GM12878 (cell line): ENCODE measurements around the gene C4orf17. TPM values are rescaled to one million over a fixed set of nuclear protein-coding genes. Genes with fewer than 3 reads are reported as not detected.

Experiments used
- ATAC-seq: fragments of 200-7000 bp; cut with Tn5 transposase; 3 replicates; pipeline ENCODE4 v1.9.1; 2020; ENCODE audit warnings: mild to moderate bottlenecking, moderate library complexity
- BruUV-seq: library from RNA; stranded (reverse); fragments of 400-500 nt; replicated peaks from 2 replicates; lab custom pipeline; 2021; lab: Mats Ljungman, UMichigan
- CTCF ChIA-PET: fragments of 300-600 bp; sonication (Branson Sonifier 250); formaldehyde crosslinking; extraction: SDS; loops from one replicate; lab custom pipeline; 2021; ENCODE audit warnings: inconsistent platforms; lab: Yijun Ruan, JAX
- POLR2A ChIA-PET: fragments of 350-600 bp; formaldehyde crosslinking; extraction: SDS; loops from one replicate; lab custom pipeline; 2021; ENCODE audit warnings: inconsistent platforms; lab: Charles Lee
- RAD21 ChIA-PET: fragments of 300-600 bp; sonication (Branson Sonifier 250); formaldehyde crosslinking; loops from one replicate; lab custom pipeline; 2023; ENCODE audit warnings: antibody characterized with exemption; ENCODE audit not compliant: unreplicated experiment; lab: Charles Lee
- SMC1A ChIA-PET: fragments of 300-600 bp; sonication (Branson Sonifier 250); formaldehyde crosslinking; loops from one replicate; lab custom pipeline; 2023; ENCODE audit not compliant: unreplicated experiment, uncharacterized antibody; lab: Charles Lee
- DNase-seq: peaks from one replicate; pipeline ENCODE4 v3.0.0-alpha.2; 2011; ENCODE audit warnings: low read depth, low spot score
- FAIRE-seq: peaks from 3 replicates; lab custom pipeline; 2011; peaks lifted over from hg19 to GRCh38; lab: Jason Lieb, UNC
- H2AFZ ChIP-seq: 2 replicates; pipeline ENCODE4 v1.6.0; 2011; ENCODE audit warnings: low read depth, low read length, control low read depth; ENCODE audit not compliant: control insufficient read depth
- H3K27ac ChIP-seq: 2 replicates; pipeline ENCODE4 v1.5.1; 2011; ENCODE audit warnings: control low read depth; ENCODE audit not compliant: control insufficient read depth, insufficient read depth
- H3K27me3 ChIP-seq, 2 experiments: replicated peaks in 1 of 2; 2 replicates each; pipeline versions ENCODE4 v1.6.0 to v1.6.1; 2011; ENCODE audit warnings: low read length in 1 of 2; ENCODE audit not compliant: control insufficient read depth in 2 of 2, insufficient read depth in 2 of 2
- H3K36me3 ChIP-seq, 2 experiments: 2 replicates each; pipeline ENCODE4 v1.5.1; 2011; ENCODE audit warnings: low read length in 1 of 2; ENCODE audit not compliant: control insufficient read depth in 2 of 2, insufficient read depth in 2 of 2
- H3K4me1 ChIP-seq: 2 replicates; pipeline ENCODE4 v1.6.1; 2011; ENCODE audit warnings: mild to moderate bottlenecking, low read length, moderate library complexity, mixed read lengths; ENCODE audit not compliant: control insufficient read depth, insufficient read depth
- H3K4me2 ChIP-seq: 2 replicates; pipeline ENCODE4 v1.6.0; 2011; ENCODE audit warnings: control low read depth; ENCODE audit not compliant: control insufficient read depth, insufficient read depth
- H3K4me3 ChIP-seq: fragments of 200-600 bp; sonication (generic); 2 replicates; pipeline ENCODE4 v1.5.1; 2016
- H3K79me2 ChIP-seq: 2 replicates; pipeline ENCODE4 v1.6.0; 2011; ENCODE audit warnings: low read length; ENCODE audit not compliant: control insufficient read depth, insufficient read depth
- H3K9ac ChIP-seq: 2 replicates; pipeline ENCODE4 v1.8.0; 2011; ENCODE audit warnings: low read length, control low read depth, mixed read lengths; ENCODE audit not compliant: control insufficient read depth, insufficient read depth
- H3K9me3 ChIP-seq: replicated peaks from 3 replicates; pipeline ENCODE4 v1.5.1; 2011; ENCODE audit warnings: mild to moderate bottlenecking, low read length; ENCODE audit not compliant: control insufficient read depth, insufficient read depth
- H4K20me1 ChIP-seq: 2 replicates; pipeline ENCODE4 v1.6.0; 2011; ENCODE audit not compliant: control insufficient read depth, insufficient read depth
- ATF2 ChIP-seq: IDR thresholded peaks from 2 replicates; pipeline ENCODE4 v1.6.1; 2012; ENCODE audit warnings: low read length, inconsistent platforms
- CBX5 ChIP-seq: sonication (generic); IDR thresholded peaks from 2 replicates; pipeline ENCODE4 v1.6.1; 2016; ENCODE audit warnings: low read depth, moderate library complexity, mild to moderate bottlenecking, inconsistent platforms
- DPF2 ChIP-seq: fragments of 450-650 bp; IDR thresholded peaks from 2 replicates; pipeline ENCODE4 v1.6.1; 2017; ENCODE audit warnings: mild to moderate bottlenecking
- FOS ChIP-seq: IDR thresholded peaks from 3 replicates; pipeline ENCODE4 v1.6.1; 2011; ENCODE audit warnings: borderline replicate concordance; ENCODE audit not compliant: insufficient read length; ENCODE audit errors: extremely low read depth
- JUND ChIP-seq: IDR thresholded peaks from 2 replicates; pipeline ENCODE4 v1.6.1; 2012; ENCODE audit warnings: low read depth, mild to moderate bottlenecking, low read length, improper control_type of control experiment, moderate library complexity
- NFIC ChIP-seq: IDR thresholded peaks from 2 replicates; pipeline ENCODE4 v1.6.1; 2012; ENCODE audit warnings: low read depth, mild to moderate bottlenecking, inconsistent platforms, low read length, moderate library complexity
- NR2F1 ChIP-seq: fragments of 450-650 bp; conservative IDR thresholded peaks from 2 replicates; pipeline ENCODE4 v1.6.1; 2017; ENCODE audit warnings: mild to moderate bottlenecking
- PBX3 ChIP-seq: IDR thresholded peaks from 2 replicates; pipeline ENCODE4 v1.6.1; 2011; ENCODE audit warnings: mild to moderate bottlenecking, low read depth, low read length, moderate library complexity; ENCODE audit not compliant: insufficient replicate concordance
- RUNX3 ChIP-seq: IDR thresholded peaks from 2 replicates; pipeline ENCODE4 v1.6.1; 2012; ENCODE audit warnings: low read length, inconsistent platforms
- SMARCA5 ChIP-seq: fragments of 450-650 bp; IDR thresholded peaks from 2 replicates; pipeline ENCODE4 v1.6.1; 2017; ENCODE audit warnings: mild to moderate bottlenecking
- SREBF1 ChIP-seq: IDR thresholded peaks from 2 replicates; pipeline ENCODE4 v1.6.1; 2012; ENCODE audit warnings: mild to moderate bottlenecking, low read length
- TBL1XR1 ChIP-seq: IDR thresholded peaks from 2 replicates; pipeline ENCODE4 v1.6.1; 2012; ENCODE audit warnings: low read depth, low read length, improper control_type of control experiment
- WRNIP1 ChIP-seq: IDR thresholded peaks from 2 replicates; pipeline ENCODE4 v1.6.1; 2011; ENCODE audit warnings: low read depth, low read length, improper control_type of control experiment, borderline replicate concordance
- ZBTB33 ChIP-seq: fragments of 450-650 bp; IDR thresholded peaks from 2 replicates; pipeline ENCODE4 v1.6.1; 2017; ENCODE audit warnings: mild to moderate bottlenecking
- ZNF687 ChIP-seq: fragments of 450-650 bp; IDR thresholded peaks from 2 replicates; pipeline ENCODE4 v1.6.1; 2017; ENCODE audit warnings: mild to moderate bottlenecking, moderate library complexity
- WGBS: methylation state at CpG from one replicate; pipeline ENCODE4 v1.1.6; 2016; ENCODE audit warnings: low lambda C conversion rate; ENCODE audit not compliant: insufficient replicate concordance, insufficient coverage; ENCODE audit errors: missing lambda C conversion rate; 5-methylcytosine and 5-hydroxymethylcytosine counted together
- in situ Hi-C: fragments of 300-500 bp; cut with MboI; formaldehyde crosslinking; loops from 9 replicates; pipeline ENCODE4 v1.14.3; 2018; ENCODE audit warnings: mixed read lengths
- intact Hi-C: fragments of 100-400 bp; cut with micrococcal nuclease; formaldehyde crosslinking; loops from one replicate; pipeline ENCODE4 v1.14.2; 2022; ENCODE audit not compliant: unreplicated experiment
- polyA plus RNA-seq, 11 experiments: library from polyadenylated mRNA; depleted of rRNA in 4 of 11; unstranded in 6 of 11; stranded (reverse) in 5 of 11; fragments of >200 nt; fragmentation: Nextera tagmentation in 4 of 11; fragmentation: Illumina TruSeq in 1 of 11; extraction: Ambion mirVana in 4 of 11; extraction: Trizol in 1 of 11; gene quantifications; 1 replicate in 1 of 11; 2 replicates in 10 of 11; pipeline versions ENCODE4 v1.2.1 to v1.2.3, GENCODE V29; 2011 to 2016; ENCODE audit warnings: inconsistent platforms in 2 of 11, missing spikeins in 2 of 11, low read depth in 1 of 11
- total RNA-seq, 4 experiments: library from RNA; depleted of rRNA in 3 of 4; stranded (reverse); fragments of >200 nt in 3 of 4; fragmentation: Illumina TruSeq in 1 of 4; extraction: Trizol in 1 of 4; gene quantifications; 2 replicates each; pipeline versions ENCODE4 v1.2.1 to v1.2.3, GENCODE V29; 2013 to 2021

The C4orf17 gene
- total and polyA plus RNA-seq, 10 of the 15 experiments (the other 5 are each of a cell fraction or from before 2014, with no cell fraction given), result not detected

- ATAC-seq, result no peak
- Histone ChIP-seq H3K4me3 (no peak overlapping the region), H2AFZ (no peak overlapping the region), H3K36me3 (no peaks in the 10 kb centered on the region), H3K4me1 (no peaks in the 10 kb centered on the region), H3K27me3 (no peaks in the 10 kb centered on the region), H3K4me2 (no peak overlapping the region), H3K79me2 (no peaks in the 10 kb centered on the region), H3K9me3 (no peaks in the 10 kb centered on the region), H4K20me1 (no peaks in the 10 kb centered on the region), H3K9ac (no peak overlapping the region), H3K27ac (no peak overlapping the region)
- POLR2A ChIA-PET, result no interaction called here
- in situ Hi-C loops, result no loop called here
- 69% methylated on average over 3 of the region's 3 CpGs for WGBS
- TF ChIP-seq NFIC (no peak), NR2F1 (no peak), CBX5 (no peak), SREBF1 (no peak), WRNIP1 (no peak), TBL1XR1 (no peak), JUND (no peak), DPF2 (no peak), ZNF687 (no peak), SMARCA5 (no peak), FOS (no peak), RUNX3 (no peak), ZBTB33 (no peak), ATF2 (no peak), PBX3 (no peak)
- DNase-seq, result no peak
- intact Hi-C loops, result no loop called here
- SMC1A ChIA-PET, result interaction anchor here (1.8 kb wide), 1 partner anchor 23 kb away, joined by 7 read pairs; no protein-coding TSS in a partner anchor
- BruUV-seq, result no TSS peak
- CTCF ChIA-PET, result interaction anchor here (0.6 to 1.8 kb wide), 2 partner anchors 23 to 56 kb away, joined by 3 to 8 read pairs; no protein-coding TSS in a partner anchor
- RAD21 ChIA-PET, result no interaction called here
- no peak for FAIRE-seq
Measured at GRCh38 chr4:99591757-99592156, 80.9 kb downstream of the C4orf17 start.
